ENCODE data around the gene TMPRSS3. TPM values are rescaled to one million over a fixed set of nuclear protein-coding genes. Genes with fewer than 3 reads are reported as not detected.

The TMPRSS3 gene
- total RNA-seq, 2 donors from 2014 or later = 0.27 to 0.34 TPM

- Histone ChIP-seq H3K9me3 (no peaks in the 10 kb centered on the region), H3K4me1 (replicated peaks) (no peaks in the 10 kb centered on the region), H3K27ac (no peak within 1 kb of the TSS), H3K4me3 (no peak within 1 kb of the TSS), H3K36me3 (no peaks in the 10 kb centered on the region), H3K27me3 (replicated peaks; ENCODE audit: insufficient read depth) (no peaks in the 10 kb centered on the region)
- intact Hi-C loops (cut with DNase I) = no loop called here
- 76% methylated on average over 21 of the region's 21 CpGs for WGBS
- no peak for TF ChIP-seq POLR2AphosphoS5 (IDR thresholded peaks at IDR 0.05)
- TF ChIP-seq POLR2A (IDR thresholded peaks at IDR 0.05) = no peak
- no peak for TF ChIP-seq CTCF (IDR thresholded peaks at IDR 0.05)
- no peak for DNase-seq (ENCODE audit: low spot score)
Observed at GRCh38 chr21:42403611-42404231, 7.9 kb upstream of the TMPRSS3 start, which contains the start of gene UBASH3A. Gene UBASH3A (plus strand): TSS chr21:42403902. CDS start chr21:42403946, 44 bp downstream.

- Histone ChIP-seq H3K9me3 (no peaks in the 10 kb centered on the region), H3K36me3 (no peaks in the 10 kb centered on the region), H3K4me1 (replicated peaks) (no peaks in the 10 kb centered on the region), H3K4me3 (no peak overlapping the region), H3K27me3 (replicated peaks; ENCODE audit: insufficient read depth) (no peaks in the 10 kb centered on the region), H3K27ac (no peak overlapping the region)
- TF ChIP-seq POLR2AphosphoS5 (IDR thresholded peaks at IDR 0.05) (no peak), POLR2A (IDR thresholded peaks at IDR 0.05) (no peak), CTCF (IDR thresholded peaks at IDR 0.05) (no peak)
- whole genome bisulfite sequencing = 88% methylated on average over 2 of the region's 2 CpGs
- DNase-seq (ENCODE audit: low spot score) = no peak
- intact Hi-C loops (cut with DNase I) = no loop called here
Observed at GRCh38 chr21:42401820-42402251, 6.0 kb upstream of the TMPRSS3 start.

- Histone ChIP-seq H3K27ac (no peak overlapping the region), H3K4me3 (no peak overlapping the region), H3K4me1 (replicated peaks) (no peaks in the 10 kb centered on the region), H3K9me3 (no peaks in the 10 kb centered on the region), H3K36me3 (no peaks in the 10 kb centered on the region), H3K27me3 (replicated peaks; ENCODE audit: insufficient read depth) (no peaks in the 10 kb centered on the region)
- WGBS = 59% methylated on average over 3 of the region's 3 CpGs
- TF ChIP-seq POLR2AphosphoS5 (IDR thresholded peaks at IDR 0.05) = no peak
- no peak for TF ChIP-seq POLR2A (IDR thresholded peaks at IDR 0.05)
- TF ChIP-seq CTCF (IDR thresholded peaks at IDR 0.05) = no peak
- intact Hi-C loops (cut with DNase I) = no loop called here
- no peak for DNase-seq (ENCODE audit: low spot score)
Observed at GRCh38 chr21:42401154-42401553, 5.3 kb upstream of the TMPRSS3 start.

- TF ChIP-seq POLR2A (IDR thresholded peaks at IDR 0.05) (no peak), POLR2AphosphoS5 (IDR thresholded peaks at IDR 0.05) (no peak), CTCF (IDR thresholded peaks at IDR 0.05) (no peak)
- Histone ChIP-seq H3K36me3 (no peaks in the 10 kb centered on the region), H3K4me1 (replicated peaks) (no peaks in the 10 kb centered on the region), H3K27ac (no peak overlapping the region), H3K27me3 (replicated peaks; ENCODE audit: insufficient read depth) (no peaks in the 10 kb centered on the region), H3K4me3 (no peak overlapping the region), H3K9me3 (no peaks in the 10 kb centered on the region)
- DNase-seq (ENCODE audit: low spot score) = no peak
- intact Hi-C loops (cut with DNase I) = no loop called here
- 73% methylated on average over 4 of the region's 4 CpGs for WGBS
Observed at GRCh38 chr21:42400525-42400924, 4.7 kb upstream of the TMPRSS3 start.

GRCh38 chr21:42398436-42399028, 2.7 kb upstream of the TMPRSS3 start:
- H3K4me1 ChIP-seq (replicated peaks) = no peaks in the 10 kb centered on the region
- WGBS = 66% methylated on average over 12 of the region's 12 CpGs
- H3K27ac ChIP-seq = no peak overlapping the region
- intact Hi-C loops (cut with DNase I) = no loop called here
- H3K9me3 ChIP-seq = no peaks in the 10 kb centered on the region
- no peak overlapping the region for H3K4me3 ChIP-seq
- no peak for DNase-seq (ENCODE audit: low spot score)
- H3K27me3 ChIP-seq (replicated peaks; ENCODE audit: insufficient read depth) = no peaks in the 10 kb centered on the region
- no peaks in the 10 kb centered on the region for H3K36me3 ChIP-seq
- TF ChIP-seq POLR2AphosphoS5 (IDR thresholded peaks at IDR 0.05) = no peak
- TF ChIP-seq POLR2A (IDR thresholded peaks at IDR 0.05) = no peak
- no peak for TF ChIP-seq CTCF (IDR thresholded peaks at IDR 0.05)
